H9 (cell line): Measurements from ENCODE around the gene NAPA. TPM values are rescaled to one million over a fixed set of nuclear protein-coding genes. Genes with fewer than 3 reads are reported as not detected.

Source experiments
- DNase-seq: peaks from one replicate; pipeline ENCODE4 v3.0.0-alpha.2; 2017
- H2AFZ ChIP-seq: one replicate; pipeline ENCODE4 v1.6.1; 2013; ENCODE audit warnings: mild to moderate bottlenecking, low read length, control low read depth, moderate library complexity
- H2AK5ac ChIP-seq: 2 replicates; pipeline ENCODE4 v1.6.1; 2013; ENCODE audit warnings: low read length, control low read depth, mixed read lengths; ENCODE audit not compliant: insufficient read length
- H2BK120ac ChIP-seq: one replicate; pipeline ENCODE4 v1.6.1; 2013; ENCODE audit warnings: low read depth, mild to moderate bottlenecking, low read length, control low read depth, inconsistent platforms; ENCODE audit not compliant: poor library complexity, severe bottlenecking
- H2BK12ac ChIP-seq: 2 replicates; pipeline ENCODE4 v1.6.1; 2013; ENCODE audit warnings: low read length, control low read depth, mixed read lengths, low read depth; ENCODE audit not compliant: insufficient read length
- H2BK15ac ChIP-seq: 2 replicates; pipeline ENCODE4 v1.6.1; 2013; ENCODE audit warnings: low read depth, low read length, control low read depth
- H2BK20ac ChIP-seq: one replicate; pipeline ENCODE4 v1.6.1; 2013; ENCODE audit warnings: low read depth, mild to moderate bottlenecking, low read length, control low read depth, inconsistent platforms; ENCODE audit not compliant: poor library complexity, severe bottlenecking
- H2BK5ac ChIP-seq: 2 replicates; pipeline ENCODE4 v1.6.1; 2013; ENCODE audit warnings: low read length, control low read depth, mixed read lengths; ENCODE audit not compliant: insufficient read length
- H3K14ac ChIP-seq: 2 replicates; pipeline ENCODE4 v1.6.1; 2013; ENCODE audit warnings: low read length, control low read depth; ENCODE audit not compliant: insufficient read depth
- H3K18ac ChIP-seq: 2 replicates; pipeline ENCODE4 v1.6.1; 2013; ENCODE audit warnings: low read depth, mild to moderate bottlenecking, mixed read lengths, low read length, control low read depth; ENCODE audit not compliant: insufficient read length
- H3K23ac ChIP-seq: 2 replicates; pipeline ENCODE4 v1.6.1; 2013; ENCODE audit warnings: low read length, control low read depth, mixed read lengths, low read depth; ENCODE audit not compliant: insufficient read length
- H3K23me2 ChIP-seq: 2 replicates; pipeline ENCODE4 v1.6.1; 2013; ENCODE audit warnings: low read depth, mild to moderate bottlenecking, mixed read lengths, low read length, control low read depth; ENCODE audit not compliant: insufficient read length, poor library complexity, severe bottlenecking
- H3K27ac ChIP-seq: 2 replicates; pipeline ENCODE4 v1.5.1; 2013; ENCODE audit warnings: low read length, control low read depth, mixed read lengths, low read depth; ENCODE audit not compliant: insufficient read length
- H3K27me3 ChIP-seq: 2 replicates; pipeline ENCODE4 v1.6.1; 2013; ENCODE audit warnings: low read length, control low read depth, inconsistent platforms; ENCODE audit not compliant: insufficient read depth
- H3K4ac ChIP-seq: 2 replicates; pipeline ENCODE4 v1.6.1; 2013; ENCODE audit warnings: low read depth, mild to moderate bottlenecking, control low read depth, inconsistent platforms, low read length, moderate library complexity
- H3K4me1 ChIP-seq: 2 replicates; pipeline ENCODE4 v1.6.1; 2013; ENCODE audit warnings: low read length, control low read depth, inconsistent platforms; ENCODE audit not compliant: insufficient read depth
- H3K4me2 ChIP-seq: 2 replicates; pipeline ENCODE4 v1.6.1; 2013; ENCODE audit warnings: low read length, control low read depth, mixed read lengths; ENCODE audit not compliant: insufficient read length, insufficient read depth
- H3K56ac ChIP-seq: 2 replicates; pipeline ENCODE4 v1.6.1; 2013; ENCODE audit warnings: low read depth, mild to moderate bottlenecking, mixed read lengths, low read length, control low read depth; ENCODE audit not compliant: insufficient read length
- H3K79me1 ChIP-seq: 2 replicates; pipeline ENCODE4 v1.6.1; 2013; ENCODE audit warnings: low read depth, mild to moderate bottlenecking, moderate library complexity, low read length, control low read depth, inconsistent platforms; ENCODE audit not compliant: insufficient read depth, poor library complexity, severe bottlenecking
- H3K79me2 ChIP-seq: 2 replicates; pipeline ENCODE4 v1.6.1; 2013; ENCODE audit warnings: low read length, control low read depth, inconsistent platforms; ENCODE audit not compliant: insufficient read depth
- H3K9ac ChIP-seq: 2 replicates; pipeline ENCODE4 v1.6.1; 2013; ENCODE audit warnings: low read length, control low read depth, mixed read lengths; ENCODE audit not compliant: insufficient read length; ENCODE audit errors: extremely low read depth
- H3K9me3 ChIP-seq: one replicate; pipeline ENCODE4 v1.6.1; 2013; ENCODE audit warnings: low read depth, low read length, inconsistent platforms; ENCODE audit not compliant: control insufficient read depth
- H3T11ph ChIP-seq: one replicate; pipeline ENCODE4 v1.6.1; 2013; ENCODE audit warnings: mild to moderate bottlenecking, low read length, control low read depth, inconsistent platforms
- H4K20me1 ChIP-seq: one replicate; pipeline ENCODE4 v1.6.1; 2013; ENCODE audit not compliant: control insufficient read depth, insufficient read length, insufficient read depth
- H4K5ac ChIP-seq: 2 replicates; pipeline ENCODE4 v1.6.1; 2013; ENCODE audit warnings: low read depth, mild to moderate bottlenecking, mixed read lengths, low read length, control low read depth; ENCODE audit not compliant: insufficient read length
- H4K8ac ChIP-seq: replicated peaks from 2 replicates; pipeline ENCODE4 v1.6.1; 2013; ENCODE audit warnings: low read length, control low read depth, mixed read lengths, low read depth; ENCODE audit not compliant: insufficient read length
- H4K91ac ChIP-seq: 2 replicates; pipeline ENCODE4 v1.6.1; 2013; ENCODE audit warnings: low read depth, mild to moderate bottlenecking, moderate library complexity, mixed read lengths, low read length, control low read depth; ENCODE audit not compliant: insufficient read length
- H3K27ac Mint-ChIP-seq, 3 experiments: 2 replicates in 2 of 3; 3 replicates in 1 of 3; pipeline ENCODE4 v1.8.0; 2020 to 2021; ENCODE audit warnings: mixed read lengths in 3 of 3, mild to moderate bottlenecking in 1 of 3, moderate library complexity in 1 of 3
- H3K27me3 Mint-ChIP-seq: 2 replicates; pipeline ENCODE4 v1.8.0; 2021; ENCODE audit warnings: low read depth, mild to moderate bottlenecking, moderate library complexity, mixed read lengths
- H3K36me3 Mint-ChIP-seq, 3 experiments: 2 replicates in 2 of 3; 3 replicates in 1 of 3; pipeline ENCODE4 v1.8.0; 2020 to 2021; ENCODE audit warnings: low read depth in 3 of 3, mixed read lengths in 3 of 3; ENCODE audit not compliant: insufficient read depth in 1 of 3
- H3K4me1 Mint-ChIP-seq, 2 experiments: 2 replicates each; pipeline ENCODE4 v1.8.0; 2020; ENCODE audit warnings: mixed read lengths in 2 of 2
- H3K4me3 Mint-ChIP-seq, 2 experiments: 2 replicates in 1 of 2; 3 replicates in 1 of 2; pipeline ENCODE4 v1.8.0; 2020 to 2021; ENCODE audit warnings: mild to moderate bottlenecking in 2 of 2, mixed read lengths in 2 of 2, moderate library complexity in 1 of 2
- H3K9me3 Mint-ChIP-seq, 2 experiments: 2 replicates in 1 of 2; 3 replicates in 1 of 2; pipeline ENCODE4 v1.8.0; 2020; ENCODE audit warnings: mild to moderate bottlenecking in 2 of 2, mixed read lengths in 2 of 2, moderate library complexity in 1 of 2
- WGBS: extraction: QIAGEN DNeasy Blood & Tissue Kit; methylation state at CpG from one replicate; pipeline ENCODE4 v1.1.7; 2013; ENCODE audit warnings: missing lambda C conversion rate, low lambda C conversion rate, mixed read lengths; ENCODE audit not compliant: insufficient read length; ENCODE audit errors: extremely low coverage; 5-methylcytosine and 5-hydroxymethylcytosine counted together
- total RNA-seq: library from RNA; stranded (reverse); gene quantifications from 2 replicates; pipeline ENCODE4 v1.2.1, GENCODE V29; 2021
- TF ChIP-seq, protein P1 (sequence below): fragments of 200-600 bp; sonication (generic); conservative IDR thresholded peaks from 3 replicates; pipeline ENCODE4 v1.8.0; 2021; ENCODE audit warnings: antibody characterized with exemption, mild to moderate bottlenecking

The NAPA gene
- total RNA-seq, 1 experiment from 2014 or later, result 62.8 TPM

- no peak overlapping the region for H3K4ac ChIP-seq
- no peak for DNase-seq
- H4K8ac ChIP-seq, result no peak overlapping the region
- no peak overlapping the region for H3K27ac Mint-ChIP-seq
- no peak overlapping the region for H3T11ph ChIP-seq
- no peaks in the 10 kb centered on the region for H3K23me2 ChIP-seq
- H2BK20ac ChIP-seq, result no peak overlapping the region
- no peaks in the 10 kb centered on the region for H4K20me1 ChIP-seq
- H3K79me1 ChIP-seq, result no peaks in the 10 kb centered on the region
- no CpG with 5 or more reads among the region's 14 CpGs for WGBS
- no peak overlapping the region for H2AFZ ChIP-seq
- TF ChIP-seq, protein P1, sequence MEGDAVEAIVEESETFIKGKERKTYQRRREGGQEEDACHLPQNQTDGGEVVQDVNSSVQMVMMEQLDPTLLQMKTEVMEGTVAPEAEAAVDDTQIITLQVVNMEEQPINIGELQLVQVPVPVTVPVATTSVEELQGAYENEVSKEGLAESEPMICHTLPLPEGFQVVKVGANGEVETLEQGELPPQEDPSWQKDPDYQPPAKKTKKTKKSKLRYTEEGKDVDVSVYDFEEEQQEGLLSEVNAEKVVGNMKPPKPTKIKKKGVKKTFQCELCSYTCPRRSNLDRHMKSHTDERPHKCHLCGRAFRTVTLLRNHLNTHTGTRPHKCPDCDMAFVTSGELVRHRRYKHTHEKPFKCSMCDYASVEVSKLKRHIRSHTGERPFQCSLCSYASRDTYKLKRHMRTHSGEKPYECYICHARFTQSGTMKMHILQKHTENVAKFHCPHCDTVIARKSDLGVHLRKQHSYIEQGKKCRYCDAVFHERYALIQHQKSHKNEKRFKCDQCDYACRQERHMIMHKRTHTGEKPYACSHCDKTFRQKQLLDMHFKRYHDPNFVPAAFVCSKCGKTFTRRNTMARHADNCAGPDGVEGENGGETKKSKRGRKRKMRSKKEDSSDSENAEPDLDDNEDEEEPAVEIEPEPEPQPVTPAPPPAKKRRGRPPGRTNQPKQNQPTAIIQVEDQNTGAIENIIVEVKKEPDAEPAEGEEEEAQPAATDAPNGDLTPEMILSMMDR, result no peak
- H3K56ac ChIP-seq, result no peak overlapping the region
- no peak overlapping the region for H2BK120ac ChIP-seq
- no peak overlapping the region for H3K18ac ChIP-seq
- no peak overlapping the region for H2BK5ac ChIP-seq
- no peak overlapping the region for H3K9ac ChIP-seq
- H3K27me3 Mint-ChIP-seq, result no peaks in the 10 kb centered on the region
- no peak overlapping the region for H2AK5ac ChIP-seq
- H3K14ac ChIP-seq, result no peak overlapping the region; the same call in 1 of the 2 replicates
- no peak overlapping the region for H3K4me3 Mint-ChIP-seq
- H3K4me2 ChIP-seq, result no peak overlapping the region
- no peaks in the 10 kb centered on the region for H3K9me3 ChIP-seq
- H3K79me2 ChIP-seq, result no peaks in the 10 kb centered on the region
- no peak overlapping the region for H3K23ac ChIP-seq
- no peak overlapping the region for H4K5ac ChIP-seq
- no peaks in the 10 kb centered on the region for H3K9me3 Mint-ChIP-seq
- H3K27ac ChIP-seq, result no peak overlapping the region
- H3K4me1 Mint-ChIP-seq, result peaks cover 0 to 13% of the 10 kb centered on the region in 2 experiments; a peak in 2 of 4 replicates
- no peaks in the 10 kb centered on the region for H3K4me1 ChIP-seq
- peaks cover 9 to 22% (median 13%) of the 10 kb centered on the region in 3 experiments; a peak in 6 of 7 replicates for H3K36me3 Mint-ChIP-seq
- H4K91ac ChIP-seq, result no peak overlapping the region
- H3K27me3 ChIP-seq, result no peaks in the 10 kb centered on the region
- H2BK12ac ChIP-seq, result no peak overlapping the region
- no peak overlapping the region for H2BK15ac ChIP-seq
Measured at GRCh38 chr19:47492137-47492533, 22.7 kb downstream of the NAPA start.
